T-helper 1 cell (primary cell): ENCODE measurements around the gene THAP9.

Source experiments
- DNase-seq, 5 donors: peaks; one replicate each; pipeline ENCODE4 v3.0.0-alpha.2; 2012 to 2020

THAP9 gene

DNA sequence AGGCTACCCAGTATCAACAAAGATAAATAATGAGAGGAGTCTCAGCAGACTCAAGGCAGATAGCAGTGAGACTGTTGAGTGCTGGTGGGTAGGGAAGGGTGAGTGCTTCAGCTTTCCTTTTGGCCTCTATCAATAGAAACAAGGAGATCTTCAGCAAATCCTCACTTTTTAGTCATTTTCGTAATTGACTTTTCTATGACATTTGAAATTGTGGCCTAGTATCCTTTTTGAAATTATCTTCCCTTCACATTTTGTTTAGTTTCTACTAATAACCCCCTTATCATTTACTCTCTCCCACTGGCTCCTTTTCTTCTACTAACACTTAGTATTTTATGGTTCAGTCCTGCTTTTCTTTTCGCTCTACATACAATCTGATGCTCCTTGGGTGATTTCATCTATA is 65.2 kb downstream of the THAP9 start:
- no peak for DNase-seq

DNA sequence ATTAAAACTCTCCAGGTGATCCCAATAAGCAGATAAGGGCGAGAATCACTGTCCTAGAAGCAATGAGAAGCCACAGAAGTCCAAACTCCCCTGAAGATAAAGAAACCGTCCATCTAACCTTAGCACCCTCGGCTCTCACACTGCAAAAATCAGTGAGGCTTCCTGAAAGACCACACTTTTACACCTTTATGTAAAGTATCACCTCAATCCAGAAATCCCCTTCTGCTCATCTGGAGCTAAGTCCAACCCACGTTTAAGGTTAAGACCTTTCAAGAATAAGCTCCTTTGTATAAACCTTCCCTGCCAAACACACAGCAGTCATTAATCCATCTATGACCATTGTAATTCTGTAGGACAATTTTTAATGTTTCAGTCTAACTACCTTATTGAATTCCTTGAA is 68.4 kb downstream of the THAP9 start:
- no peak for DNase-seq

DNA sequence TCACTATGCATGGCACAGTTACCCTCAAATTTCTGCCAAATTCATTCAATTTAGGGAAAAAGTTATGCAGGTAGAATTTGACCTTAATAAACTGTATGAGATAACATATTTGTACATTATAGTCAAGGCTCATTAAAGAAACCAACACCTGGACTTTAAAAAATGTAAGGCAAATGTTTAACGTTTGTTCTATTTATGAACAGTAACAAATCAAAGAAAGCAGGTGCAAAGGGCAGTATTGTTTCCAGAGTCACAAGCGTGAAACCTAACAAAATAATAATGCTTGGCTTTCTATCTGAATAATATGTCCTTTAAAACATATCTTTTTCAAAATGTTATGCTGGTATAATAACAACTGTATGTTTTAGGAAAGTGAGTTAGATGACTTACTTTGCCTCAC is 68.9 kb downstream of the THAP9 start:
- no peak for DNase-seq
